GM21528 (cell line): Measurements from ENCODE around the gene TNFAIP8L3.
"Not testable (repeated sequence)": the region's sequence is repeated elsewhere in the genome, so short reads cannot be mapped to it uniquely, and the experiment has no call there.

Experiments used
- ATAC-seq: cut with Tn5 transposase; IDR thresholded peaks from one replicate; pipeline ENCODE4 v1.9.1; 2021; ENCODE audit warnings: mild to moderate bottlenecking, moderate library complexity; ENCODE audit not compliant: unreplicated experiment, low FRiP score

The TNFAIP8L3 gene

GRCh38 chr15:51094606-51095569 lies at the start of gene TNFAIP8L3:
TNFAIP8L3 (minus strand) TSS chr15:51094906; CDS start chr15:51094595, 311 bp downstream.
- ATAC-seq, result no peak

DNA sequence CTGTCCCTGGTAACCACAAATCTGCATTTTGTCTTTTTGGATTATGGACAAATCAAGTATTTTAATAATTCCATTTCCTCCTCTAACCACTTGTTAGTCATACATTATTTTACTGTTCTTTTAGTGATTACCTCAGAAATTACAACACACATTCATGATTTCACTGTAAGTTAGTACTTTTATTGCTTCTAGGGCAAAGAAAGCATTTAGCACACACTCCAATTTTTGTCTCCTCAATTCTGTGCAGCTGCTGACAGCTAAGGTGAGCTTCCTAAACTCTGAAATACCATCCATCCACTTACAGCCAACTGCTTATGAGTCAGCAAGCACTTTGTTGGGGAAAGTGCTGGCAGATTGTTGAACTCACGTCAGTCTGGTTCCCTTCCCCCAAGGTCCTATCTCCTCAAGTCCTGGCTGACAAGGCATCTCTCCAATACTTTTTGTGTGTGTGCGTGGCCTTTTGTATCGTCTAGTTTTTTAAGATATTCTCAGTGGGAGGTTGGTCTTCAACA lies 49.4 kb upstream of the TNFAIP8L3 start:
- no peak for ATAC-seq

DNA sequence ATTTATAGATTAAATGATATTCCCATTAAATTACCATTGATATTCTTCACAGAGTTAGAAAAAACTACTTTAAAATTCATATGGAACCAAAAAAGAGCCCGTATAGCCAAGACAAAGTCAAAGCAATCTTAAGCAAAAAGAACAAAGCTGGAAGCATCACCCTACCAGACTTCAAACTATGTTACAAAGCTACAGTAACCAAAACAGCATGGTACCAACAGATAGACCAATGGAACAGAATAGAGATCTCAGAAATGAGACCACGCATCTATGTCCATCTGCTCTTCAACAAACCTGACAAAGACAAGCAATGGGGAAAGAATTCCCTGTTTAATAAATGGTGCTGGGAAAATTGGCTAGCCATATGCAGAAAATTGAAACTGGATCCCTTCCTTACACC lies 45.6 kb upstream of the TNFAIP8L3 start:
- not testable (repeated sequence) for ATAC-seq

GRCh38 chr15:51139091-51139490 lies 44.4 kb upstream of the TNFAIP8L3 start:
- no peak for ATAC-seq

DNA sequence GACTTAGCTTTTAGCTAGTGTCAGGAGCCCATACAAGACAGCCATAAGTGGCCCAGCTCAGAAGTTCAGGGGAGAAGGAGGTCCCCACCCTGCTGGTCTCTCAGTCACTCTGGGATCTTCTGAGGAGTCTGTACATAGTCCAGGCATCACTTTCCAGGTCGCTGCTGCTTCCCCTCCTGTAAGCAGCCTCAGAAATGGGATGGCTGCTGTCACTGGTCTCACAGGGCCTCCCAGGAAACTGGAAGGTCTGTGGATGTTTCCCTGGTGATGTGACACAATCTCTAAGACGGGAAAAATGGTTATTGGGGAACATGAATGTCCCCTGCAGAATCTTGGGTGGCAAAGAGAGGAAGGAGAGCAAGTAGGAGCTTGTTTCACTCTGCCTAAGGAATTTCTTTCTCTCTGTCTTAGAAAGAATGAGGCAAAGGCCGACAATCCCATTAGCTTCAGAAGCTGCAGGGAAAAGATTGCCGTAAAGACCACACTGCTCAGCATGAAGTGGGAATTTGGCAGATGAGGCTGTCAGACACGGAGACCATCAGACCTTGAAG lies 43.2 kb upstream of the TNFAIP8L3 start:
- ATAC-seq, result no peak

DNA sequence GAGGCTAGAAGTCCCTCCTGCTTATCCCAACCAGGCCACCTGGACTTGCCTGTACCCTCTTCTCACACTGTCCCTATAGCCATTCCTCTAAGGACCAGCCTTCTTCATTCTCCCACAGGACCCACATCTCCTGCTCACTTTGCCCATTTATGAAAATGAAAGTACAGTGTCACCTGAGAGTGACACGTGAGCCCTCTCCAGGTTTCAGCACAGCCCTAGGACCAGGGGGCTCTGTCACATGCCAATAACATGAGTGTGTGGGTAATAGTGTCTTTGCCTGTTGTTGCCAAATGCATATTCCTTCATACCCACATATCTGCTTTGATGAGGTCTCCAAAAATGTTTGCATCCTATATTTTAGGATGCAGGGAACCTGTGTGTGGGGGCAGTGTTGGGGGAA lies 42.3 kb upstream of the TNFAIP8L3 start:
- ATAC-seq, result no peak

- no peak for ATAC-seq
Observed at GRCh38 chr15:51135276-51135675, 40.6 kb upstream of the TNFAIP8L3 start.

DNA sequence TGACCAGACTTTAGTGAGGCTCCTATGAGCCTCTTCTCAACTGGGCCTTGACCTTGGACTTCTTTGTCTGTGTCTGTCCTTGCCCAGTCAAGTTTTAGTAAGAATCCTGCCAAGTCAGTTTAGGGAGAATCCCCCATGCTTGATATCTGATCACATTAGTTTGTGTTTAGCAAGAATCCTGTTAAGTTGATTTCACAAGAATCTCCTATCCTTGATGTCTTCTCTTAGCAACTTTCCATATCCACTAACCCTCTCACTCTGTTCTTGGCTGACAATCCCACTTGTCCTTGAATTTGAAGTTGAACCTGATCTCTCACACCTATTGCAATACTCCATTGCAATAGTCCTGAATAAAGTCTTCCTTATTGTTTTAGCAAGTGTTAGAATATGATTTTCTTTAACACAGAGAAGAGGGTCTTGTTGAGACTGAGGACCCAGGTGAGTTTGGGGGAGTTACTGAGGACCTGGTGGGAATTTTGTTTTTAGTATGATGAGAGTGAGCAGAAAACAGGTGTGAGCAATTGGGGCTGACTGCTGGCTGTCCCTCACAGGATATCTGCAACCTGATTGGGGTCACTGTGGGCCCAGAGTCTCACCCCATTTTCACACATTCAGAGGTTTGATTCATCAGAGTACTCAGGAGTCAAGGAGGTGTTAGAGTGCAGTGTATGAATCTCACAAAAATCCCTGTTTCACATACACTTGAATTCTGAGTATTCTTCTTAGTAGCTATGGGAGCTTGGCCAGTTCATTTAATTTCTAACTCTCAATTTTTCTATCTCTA lies 39.9 kb upstream of the TNFAIP8L3 start:
- ATAC-seq, result no peak

DNA sequence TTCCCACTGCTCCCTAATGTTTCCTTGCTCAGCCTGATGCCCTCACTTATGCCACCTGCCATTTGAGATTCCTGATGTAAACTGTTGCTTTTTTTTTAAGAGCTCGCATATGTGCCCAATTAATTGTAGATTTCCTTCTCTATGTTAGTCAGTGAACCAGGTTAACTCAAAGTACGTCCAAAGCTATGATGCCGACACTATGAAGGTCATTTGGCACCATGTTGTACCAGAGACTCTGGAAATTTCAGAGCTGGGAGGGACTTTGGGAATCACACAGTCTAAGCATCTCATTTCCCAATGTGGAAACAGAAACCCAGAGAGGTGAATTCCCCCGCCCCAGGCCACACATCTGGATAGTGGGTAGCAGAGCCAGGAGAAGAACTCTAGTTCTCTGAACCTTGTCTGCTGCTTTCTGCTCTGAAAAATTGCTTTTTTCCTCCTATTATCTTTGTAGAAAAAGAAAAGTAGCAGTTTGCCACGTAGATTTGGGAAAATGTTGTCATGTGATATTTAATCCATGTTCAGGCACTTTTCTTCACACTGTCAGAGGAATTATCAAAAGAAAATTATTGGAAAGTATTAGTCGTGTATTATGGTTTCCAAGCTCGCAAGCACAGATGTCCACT lies 38.5 kb upstream of the TNFAIP8L3 start:
- ATAC-seq, result no peak

- ATAC-seq, result no peak
Observed at GRCh38 chr15:51132384-51133139, 37.9 kb upstream of the TNFAIP8L3 start.

DNA sequence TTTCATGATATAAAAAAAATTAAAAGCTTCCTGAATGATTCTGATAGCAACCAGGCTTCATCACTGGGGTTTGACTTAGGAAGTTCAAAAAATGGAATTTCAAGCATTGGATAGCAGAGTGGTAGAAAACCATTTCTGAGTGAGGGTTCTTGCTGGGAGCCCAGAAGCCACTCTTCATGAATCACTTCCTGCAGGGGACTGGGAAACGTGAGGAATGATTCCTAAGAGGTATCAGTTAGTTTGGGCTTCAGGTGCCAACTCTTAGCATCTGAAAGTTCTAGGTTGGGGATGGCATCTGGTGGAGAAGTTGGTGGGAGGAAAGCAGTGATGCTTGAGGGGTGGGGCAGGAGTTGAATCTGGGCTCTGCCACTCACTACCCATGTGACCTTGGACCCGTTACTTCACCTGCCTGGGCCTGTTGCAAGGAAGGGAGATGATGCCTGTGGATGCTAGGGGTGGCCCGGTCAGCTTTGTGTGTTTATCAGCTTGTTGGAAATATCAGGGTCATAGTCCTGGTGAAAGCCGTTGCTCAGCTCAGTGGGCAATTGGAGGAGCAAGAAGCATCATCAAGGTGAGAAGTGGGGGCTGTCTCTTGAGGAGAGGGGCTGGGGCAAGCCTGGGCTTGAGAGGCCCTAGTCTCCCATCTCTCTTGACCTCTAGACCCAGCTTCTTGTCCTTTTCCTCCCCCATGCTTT lies 37.0 kb upstream of the TNFAIP8L3 start:
- no peak for ATAC-seq

DNA sequence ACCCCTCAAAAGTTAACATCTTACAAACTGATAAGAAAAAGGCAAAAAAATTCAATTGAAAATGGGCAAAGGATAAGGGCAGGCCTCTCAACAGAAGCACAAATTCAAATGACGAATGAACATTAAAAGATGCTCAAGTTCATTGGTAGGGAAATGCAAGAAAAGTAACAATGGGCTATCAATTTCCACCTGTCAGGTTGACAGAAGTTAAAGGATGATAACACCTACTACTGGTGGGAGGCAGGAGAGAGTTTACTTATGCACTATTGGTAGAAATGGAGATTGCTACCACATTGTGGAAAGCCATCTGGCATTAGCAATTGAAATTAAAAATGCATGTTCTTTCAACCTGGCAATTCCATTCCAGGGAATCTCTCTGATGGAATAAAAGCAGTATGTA lies 35.6 kb upstream of the TNFAIP8L3 start:
- ATAC-seq, result no peak

DNA sequence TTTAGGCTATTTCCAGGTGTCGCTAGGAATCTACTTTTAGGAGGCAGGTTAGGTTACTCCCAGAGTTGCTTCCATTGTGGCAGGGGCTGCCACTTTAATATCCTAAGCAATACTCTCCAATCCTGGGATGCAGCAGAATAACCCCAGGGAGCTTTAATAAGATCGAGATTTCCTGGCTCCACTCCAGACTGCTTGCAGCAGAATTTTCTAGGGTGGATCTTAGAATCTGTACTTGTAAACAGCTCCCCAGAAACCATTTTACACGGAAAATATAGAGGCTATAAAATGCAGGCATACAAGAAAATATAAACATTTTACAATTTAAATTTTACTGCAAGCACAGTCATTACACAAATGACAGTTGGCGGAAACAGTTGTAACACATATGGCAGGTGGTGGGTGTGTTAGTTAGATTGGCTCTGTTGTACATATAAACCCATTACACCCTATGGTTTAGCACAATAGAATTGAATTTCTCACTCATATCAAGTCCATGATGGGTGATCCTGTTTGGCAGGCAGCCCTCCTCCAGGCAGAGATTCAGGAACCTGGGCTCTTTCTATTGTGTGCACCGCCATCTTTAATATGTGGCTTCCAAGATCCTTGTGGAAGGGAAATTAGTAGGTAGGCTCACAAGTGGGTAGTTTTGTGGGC lies 35.0 kb upstream of the TNFAIP8L3 start:
- no peak for ATAC-seq

GRCh38 chr15:51128701-51129100 lies 34.0 kb upstream of the TNFAIP8L3 start:
- ATAC-seq, result no peak

DNA sequence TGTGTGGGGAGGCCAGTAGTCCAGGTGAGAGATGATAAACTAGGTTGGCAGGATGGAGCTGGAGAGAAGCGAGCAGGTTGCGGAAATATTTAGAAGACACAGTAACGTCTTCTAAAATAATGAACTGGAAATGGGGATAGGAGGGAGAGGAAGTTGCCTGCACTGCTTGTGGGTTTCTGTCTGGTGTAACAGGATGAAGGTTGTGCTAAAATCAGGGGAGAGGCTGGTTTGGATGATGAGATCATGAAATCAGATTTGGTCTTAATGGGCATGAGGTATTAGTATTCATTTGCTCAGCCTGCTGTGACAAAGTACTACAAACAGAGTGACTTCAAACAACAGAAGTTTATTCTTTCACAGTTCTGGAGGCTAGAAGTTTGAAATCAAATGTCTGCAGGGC lies 32.1 kb upstream of the TNFAIP8L3 start:
- ATAC-seq, result no peak

DNA sequence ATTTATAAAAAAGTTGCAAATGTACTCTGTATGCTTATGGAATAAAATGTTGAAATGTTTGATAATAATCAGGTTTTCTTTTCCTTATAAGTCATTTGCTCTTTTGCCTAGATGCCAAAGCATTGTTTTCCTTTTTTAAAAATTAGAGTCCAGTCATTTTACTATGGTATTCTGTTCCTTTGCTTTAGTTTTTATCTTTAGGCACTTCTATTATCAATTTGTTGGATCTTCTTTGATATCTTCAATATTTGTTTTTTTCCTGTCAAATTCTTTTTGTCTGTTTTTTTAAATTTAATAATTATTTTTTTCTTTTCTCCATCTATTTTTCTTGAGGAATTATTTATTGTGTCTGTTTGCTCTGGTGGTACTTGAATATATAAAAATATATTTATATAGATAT lies 28.3 kb upstream of the TNFAIP8L3 start:
- ATAC-seq, result not testable (repeated sequence)

DNA sequence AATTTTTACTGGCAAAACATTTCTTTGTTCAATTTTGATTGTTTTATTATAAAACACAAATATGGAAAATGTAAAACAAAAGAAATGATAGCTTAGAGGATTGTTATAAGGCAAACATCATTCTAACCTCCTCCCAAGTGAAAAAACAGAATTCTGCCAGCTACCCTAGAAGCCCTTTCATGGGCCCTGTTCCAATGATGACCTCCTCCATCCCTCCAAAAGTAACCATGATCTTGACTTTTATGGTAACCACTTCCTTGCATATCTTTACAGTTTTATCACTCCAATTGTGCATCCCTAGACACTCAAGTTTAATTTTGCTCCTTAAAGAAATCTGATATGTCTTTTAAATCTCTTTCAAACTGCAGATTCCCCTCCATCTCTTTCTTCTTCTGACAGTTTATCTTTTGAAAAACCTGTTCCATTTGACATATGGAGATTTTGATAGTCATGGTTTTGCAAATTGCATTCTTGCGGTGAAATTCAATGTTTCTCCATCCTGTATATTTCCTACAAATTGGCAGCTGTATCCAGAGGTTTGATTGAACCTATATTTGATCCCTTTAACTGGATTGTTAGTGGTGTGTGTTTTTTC lies 27.0 kb upstream of the TNFAIP8L3 start:
- no peak for ATAC-seq

DNA sequence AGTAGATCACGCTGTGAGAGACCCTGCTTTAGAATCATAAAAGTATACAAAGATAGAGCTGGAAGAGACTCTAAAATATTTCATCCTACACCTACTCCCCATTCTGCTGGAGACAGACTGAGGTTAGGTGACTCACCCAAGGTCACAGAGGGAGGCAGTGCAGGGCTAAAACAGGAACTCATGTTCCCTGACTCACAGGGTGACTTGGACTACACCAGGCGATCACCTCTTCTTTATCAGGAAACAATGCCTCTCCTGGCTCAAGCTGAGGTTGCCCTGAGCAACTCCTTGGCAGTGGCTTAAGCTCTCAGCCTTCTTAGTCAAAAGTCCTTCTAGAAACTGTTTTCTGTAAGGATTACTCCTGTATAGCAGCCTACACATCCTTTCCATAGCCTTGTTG lies 26.4 kb upstream of the TNFAIP8L3 start:
- no peak for ATAC-seq
